Endodermal cell (in vitro differentiated cells): ENCODE data around the gene JAZF1. TPM values are rescaled to one million over a fixed set of nuclear protein-coding genes. Genes with fewer than 3 reads are reported as not detected.
A peak's percentile ranks its signal among the peaks of the same experiment; 100 is the strongest.

Source experiments
- DNase-seq: peaks from one replicate; pipeline ENCODE4 v3.0.0-alpha.2; 2017
- H3K27ac ChIP-seq: 2 replicates; pipeline ENCODE4 v1.5.1; 2013; ENCODE audit warnings: mild to moderate bottlenecking, low read depth, low read length, moderate library complexity
- H3K27me3 ChIP-seq: 2 replicates; pipeline ENCODE4 v1.6.1; 2013; ENCODE audit warnings: mild to moderate bottlenecking, low read length, moderate library complexity; ENCODE audit not compliant: insufficient read depth, control insufficient read depth, poor library complexity, severe bottlenecking
- H3K36me3 ChIP-seq: 2 replicates; pipeline ENCODE4 v1.7.0; 2013; ENCODE audit warnings: mild to moderate bottlenecking, low read length, moderate library complexity; ENCODE audit not compliant: control insufficient read depth, insufficient read depth
- H3K4me1 ChIP-seq: one replicate; pipeline ENCODE4 v1.7.0; 2013; ENCODE audit warnings: low read length; ENCODE audit not compliant: control insufficient read depth, insufficient read depth
- H3K4me3 ChIP-seq: 2 replicates; pipeline ENCODE4 v1.5.1; 2013; ENCODE audit warnings: mild to moderate bottlenecking, low read length, moderate library complexity
- H3K9ac ChIP-seq: 2 replicates; pipeline ENCODE4 v1.6.1; 2013; ENCODE audit warnings: mild to moderate bottlenecking, low read length, moderate library complexity; ENCODE audit not compliant: poor library complexity, severe bottlenecking; ENCODE audit errors: extremely low read depth
- H3K9me3 ChIP-seq: 2 replicates; pipeline ENCODE4 v1.6.1; 2013; ENCODE audit warnings: mild to moderate bottlenecking, low read length, moderate library complexity; ENCODE audit not compliant: control insufficient read depth
- H3K27ac Mint-ChIP-seq: 2 replicates; pipeline ENCODE4 v1.8.0; 2020; ENCODE audit warnings: mixed read lengths
- H3K27me3 Mint-ChIP-seq: 2 replicates; pipeline ENCODE4 v1.8.0; 2021; ENCODE audit warnings: mild to moderate bottlenecking, mixed read lengths; ENCODE audit not compliant: insufficient read depth
- H3K36me3 Mint-ChIP-seq: 2 replicates; pipeline ENCODE4 v1.8.0; 2020; ENCODE audit warnings: low read depth, mixed read lengths
- H3K4me1 Mint-ChIP-seq: 2 replicates; pipeline ENCODE4 v1.8.0; 2020; ENCODE audit warnings: mixed read lengths
- H3K4me3 Mint-ChIP-seq: 2 replicates; pipeline ENCODE4 v1.8.0; 2020; ENCODE audit warnings: mild to moderate bottlenecking, moderate library complexity, mixed read lengths
- H3K9me3 Mint-ChIP-seq: 2 replicates; pipeline ENCODE4 v1.8.0; 2020; ENCODE audit warnings: mild to moderate bottlenecking, mixed read lengths
- CTCF ChIP-seq: fragments of 200-600 bp; sonication (generic); conservative IDR thresholded peaks from 2 replicates; pipeline ENCODE4 v1.5.0; 2021; ENCODE audit warnings: antibody characterized with exemption, mild to moderate bottlenecking
- WGBS, 2 experiments: methylation state at CpG; one replicate each; pipeline versions ENCODE4 v1.1.5 to v1.1.7; 2013; ENCODE audit warnings: missing lambda C conversion rate in 2 of 2, mixed read lengths in 1 of 2; ENCODE audit not compliant: insufficient coverage in 1 of 2, insufficient read length in 1 of 2; 5-methylcytosine and 5-hydroxymethylcytosine counted together
- total RNA-seq, 2 donors: library from RNA; stranded (reverse); fragmentation: NEBNext Ultra II Directional in 1 of 2; extraction: Animal tissue kit (Norgen Biotek cat#: 25700) in 1 of 2; gene quantifications; 2 replicates in 1 of 2; 3 replicates in 1 of 2; pipeline ENCODE4 v1.2.1, GENCODE V29; 2021

JAZF1 gene
- total RNA-seq, 2 donors from 2014 or later: 18.3 to 33.6 TPM

- Histone ChIP-seq H3K27me3 (no peaks in the 10 kb centered on the region), H3K36me3 (no peaks in the 10 kb centered on the region), H3K9ac (no peak overlapping the region), H3K4me3 (no peak overlapping the region), H3K27ac (no peak overlapping the region), H3K9me3 (no peaks in the 10 kb centered on the region), H3K4me1 (no peaks in the 10 kb centered on the region)
- H3K36me3 Mint-ChIP-seq: no peaks in the 10 kb centered on the region
- H3K4me3 Mint-ChIP-seq: no peak overlapping the region
- H3K27me3 Mint-ChIP-seq: no peaks in the 10 kb centered on the region
- no peak for TF ChIP-seq CTCF
- H3K4me1 Mint-ChIP-seq: peaks cover 9% of the 10 kb centered on the region
- H3K27ac Mint-ChIP-seq: no peak overlapping the region
- DNase-seq: no peak
- WGBS, 2 experiments: 71 to 94% methylated on average over 1 of the region's 1 CpG
- H3K9me3 Mint-ChIP-seq: no peaks in the 10 kb centered on the region
Measured at GRCh38 chr7:28207486-28208158, 27.0 kb upstream of the JAZF1 start.

GRCh38 chr7:28205506-28205905, 24.9 kb upstream of the JAZF1 start:
- H3K36me3 ChIP-seq: no peaks in the 10 kb centered on the region
- H3K36me3 Mint-ChIP-seq: no peaks in the 10 kb centered on the region
- H3K4me3 Mint-ChIP-seq: no peak overlapping the region
- 90% methylated on average over 3 of the region's 3 CpGs; no CpG with 5 or more reads in 1 of the 2 experiments for WGBS, 2 experiments
- no peak overlapping the region for H3K27ac ChIP-seq
- H3K9me3 Mint-ChIP-seq: no peaks in the 10 kb centered on the region
- H3K27me3 Mint-ChIP-seq: no peaks in the 10 kb centered on the region
- H3K4me1 Mint-ChIP-seq: peaks cover 16% of the 10 kb centered on the region
- H3K27me3 ChIP-seq: no peaks in the 10 kb centered on the region
- H3K4me1 ChIP-seq: no peaks in the 10 kb centered on the region
- no peak overlapping the region for H3K9ac ChIP-seq
- no peak for DNase-seq
- H3K9me3 ChIP-seq: no peaks in the 10 kb centered on the region
- TF ChIP-seq CTCF: peak; percentile 63
- no peak overlapping the region for H3K27ac Mint-ChIP-seq
- no peak overlapping the region for H3K4me3 ChIP-seq

GRCh38 chr7:28203508-28204240, 23.1 kb upstream of the JAZF1 start:
- peaks cover 2% of the 10 kb centered on the region for H3K9me3 Mint-ChIP-seq
- H3K27me3 ChIP-seq: no peaks in the 10 kb centered on the region
- H3K9ac ChIP-seq: no peak overlapping the region
- H3K27ac Mint-ChIP-seq: no peak overlapping the region
- no peaks in the 10 kb centered on the region for H3K36me3 Mint-ChIP-seq
- H3K4me3 ChIP-seq: no peak overlapping the region
- H3K9me3 ChIP-seq: no peaks in the 10 kb centered on the region
- TF ChIP-seq CTCF: no peak
- no peak for DNase-seq
- H3K27me3 Mint-ChIP-seq: no peaks in the 10 kb centered on the region
- H3K4me1 ChIP-seq: no peaks in the 10 kb centered on the region
- H3K27ac ChIP-seq: no peak overlapping the region
- no peaks in the 10 kb centered on the region for H3K36me3 ChIP-seq
- 95 to 100% methylated on average over 2 to 5 of the region's 5 CpGs for WGBS, 2 experiments
- peaks cover 10% of the 10 kb centered on the region for H3K4me1 Mint-ChIP-seq
- no peak overlapping the region for H3K4me3 Mint-ChIP-seq
